Spinal cord (tissue), 10 donors: ENCODE measurements around the gene CDHR5. TPM values are rescaled to one million over a fixed set of nuclear protein-coding genes. Genes with fewer than 3 reads are reported as not detected.

Source experiments
- DNase-seq, 6 donors: peaks; one replicate each; pipeline versions ENCODE4 v3.0.0 to v3.0.0-alpha.2; 2013 to 2015; ENCODE audit warnings: low spot score in 6 of 6, low read depth in 4 of 6
- H3K27ac ChIP-seq: one replicate; pipeline ENCODE4 v1.5.1; 2013; ENCODE audit warnings: low read depth, low read length, control low read depth
- H3K27me3 ChIP-seq: one replicate; pipeline ENCODE4 v1.6.1; 2013; ENCODE audit warnings: low read length; ENCODE audit not compliant: control insufficient read depth, insufficient read depth
- H3K36me3 ChIP-seq: one replicate; pipeline ENCODE4 v1.6.1; 2013; ENCODE audit warnings: low read length; ENCODE audit not compliant: control insufficient read depth, insufficient read depth
- H3K4me1 ChIP-seq: one replicate; pipeline ENCODE4 v1.6.1; 2013; ENCODE audit warnings: low read length; ENCODE audit not compliant: control insufficient read depth, insufficient read depth
- H3K4me3 ChIP-seq: one replicate; pipeline ENCODE4 v1.5.1; 2013; ENCODE audit warnings: low read depth, low read length, control low read depth
- H3K9me3 ChIP-seq: one replicate; pipeline ENCODE4 v1.6.1; 2013; ENCODE audit warnings: low read length; ENCODE audit not compliant: control insufficient read depth, insufficient read depth
- WGBS: methylation state at CpG from one replicate; pipeline ENCODE4 v1.1.5; 2013; ENCODE audit warnings: missing lambda C conversion rate; ENCODE audit not compliant: insufficient coverage; 5-methylcytosine and 5-hydroxymethylcytosine counted together
- polyA plus RNA-seq, 2 donors: library from polyadenylated mRNA; unstranded; fragments of 120-200 nt; gene quantifications; one replicate each; pipeline ENCODE4 v1.2.1, GENCODE V29; 2013; ENCODE audit not compliant: insufficient read length in 2 of 2
- total RNA-seq, 2 donors: library from RNA; depleted of rRNA in 1 of 2; stranded (reverse); fragments of 120-200 nt in 1 of 2; fragments of >200 nt in 1 of 2; gene quantifications; one replicate each; pipeline versions ENCODE4 v1.2.3 to v1.2.4, GENCODE V29; 2013 to 2014
- donor health status: healthy.

CDHR5 gene
- total and polyA plus RNA-seq, 4 donors = 0.71 to 2.5 (median 1.5) TPM; not detected in 1

DNA sequence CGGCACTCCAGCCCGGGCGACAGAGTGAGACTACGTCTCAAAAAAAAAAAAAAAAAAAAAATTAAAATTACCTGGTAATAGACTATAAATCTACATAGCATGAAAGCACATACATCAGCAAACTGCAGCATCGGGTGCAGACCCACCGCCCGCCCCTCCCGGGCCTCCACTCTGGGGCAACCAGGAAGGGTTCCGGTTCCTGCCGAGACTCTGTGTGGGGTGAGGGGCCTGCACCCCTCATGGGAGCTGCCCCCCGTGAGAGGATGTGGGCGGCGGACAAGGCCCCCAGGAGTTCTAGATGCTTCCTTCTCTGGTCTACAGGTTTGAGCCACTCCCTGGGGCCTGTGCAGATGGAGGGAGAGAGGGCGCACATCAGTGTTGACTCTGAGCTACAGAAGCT lies 21.5 kb upstream of the CDHR5 start:
- Histone ChIP-seq H3K27ac (no peak overlapping the region), H3K4me3 (no peak overlapping the region), H3K9me3 (no peaks in the 10 kb centered on the region), H3K4me1 (peaks cover under 1% of the 10 kb centered on the region), H3K27me3 (peaks cover 2% of the 10 kb centered on the region), H3K36me3 (peaks cover 84% of the 10 kb centered on the region)
- 87% methylated on average over 9 of the region's 14 CpGs for WGBS
- no peak for DNase-seq

DNA sequence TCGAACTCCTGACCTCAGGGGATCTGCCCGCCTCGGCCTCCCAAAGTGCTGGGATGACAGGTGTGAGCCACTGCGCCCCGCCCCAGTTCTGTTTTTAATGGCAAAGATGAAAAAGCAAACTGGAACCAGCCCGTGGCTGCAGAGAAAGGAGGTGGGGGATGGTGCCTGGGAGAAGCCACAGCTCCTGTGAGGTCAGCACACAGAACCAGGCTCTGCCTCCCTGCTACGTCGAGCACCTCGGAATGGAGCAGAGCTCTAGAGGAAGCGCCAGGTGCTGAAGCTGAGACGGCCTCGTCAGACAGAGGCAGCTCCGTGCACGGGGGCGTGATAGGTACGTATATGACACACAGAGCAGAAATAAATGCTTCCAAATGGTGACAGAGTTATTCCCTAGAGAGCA lies 20.8 kb upstream of the CDHR5 start:
- Histone ChIP-seq H3K9me3 (no peaks in the 10 kb centered on the region), H3K27ac (no peak overlapping the region), H3K27me3 (peaks cover 9% of the 10 kb centered on the region), H3K4me3 (no peak overlapping the region), H3K36me3 (peaks cover 84% of the 10 kb centered on the region), H3K4me1 (peaks cover 8% of the 10 kb centered on the region)
- no peak for DNase-seq
- WGBS = 86% methylated on average over 15 of the region's 16 CpGs

DNA sequence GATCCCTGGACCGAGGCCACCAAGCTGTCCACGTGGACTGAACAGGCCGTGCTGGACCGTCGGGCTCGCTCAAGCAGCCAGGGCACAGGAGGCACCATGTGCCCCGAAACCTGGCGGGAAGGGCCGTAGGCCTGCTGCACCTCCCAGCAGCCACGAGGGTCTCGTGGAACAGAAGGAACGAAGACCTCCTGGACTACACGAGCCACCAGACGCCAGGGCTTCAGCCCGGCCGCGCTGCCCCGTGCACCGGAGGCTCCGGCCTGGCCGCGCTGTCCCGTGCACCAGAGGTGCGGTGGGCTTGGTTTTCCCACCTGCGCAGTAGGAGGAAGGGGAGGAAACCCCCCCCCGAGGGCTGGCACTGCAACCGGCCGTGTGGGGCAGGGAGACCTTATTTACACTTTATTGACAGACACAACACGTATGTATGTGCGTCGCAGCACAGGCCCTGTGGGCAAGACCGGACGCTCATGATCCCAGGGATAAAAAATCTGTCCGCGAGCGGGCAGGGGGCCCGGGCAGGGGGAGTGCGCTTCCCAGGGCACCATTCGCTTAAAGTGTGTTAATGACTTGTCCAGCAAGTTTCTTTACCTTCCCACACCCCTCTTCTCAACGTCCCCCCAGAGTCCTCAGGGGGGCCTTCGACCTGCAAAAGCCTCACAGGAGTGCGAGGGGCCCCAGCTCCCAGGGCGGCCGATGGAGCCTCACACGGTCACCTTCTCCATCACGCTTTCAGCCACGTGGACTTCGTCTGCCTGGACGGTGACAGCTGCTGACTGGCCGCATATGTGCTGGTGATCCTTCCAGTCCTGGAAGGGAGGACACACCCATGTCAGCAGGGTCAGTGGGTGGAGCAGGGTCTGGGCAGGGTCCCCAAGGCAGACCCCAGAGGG lies 19.3 kb upstream of the CDHR5 start:
- WGBS = 92% methylated on average over 42 of the region's 50 CpGs
- Histone ChIP-seq H3K36me3 (peaks cover 80% of the 10 kb centered on the region), H3K27me3 (peaks cover 17% of the 10 kb centered on the region), H3K4me1 (peaks cover 14% of the 10 kb centered on the region), H3K27ac (no peak overlapping the region), H3K4me3 (no peak overlapping the region), H3K9me3 (no peaks in the 10 kb centered on the region)
- no peak for DNase-seq

DNA sequence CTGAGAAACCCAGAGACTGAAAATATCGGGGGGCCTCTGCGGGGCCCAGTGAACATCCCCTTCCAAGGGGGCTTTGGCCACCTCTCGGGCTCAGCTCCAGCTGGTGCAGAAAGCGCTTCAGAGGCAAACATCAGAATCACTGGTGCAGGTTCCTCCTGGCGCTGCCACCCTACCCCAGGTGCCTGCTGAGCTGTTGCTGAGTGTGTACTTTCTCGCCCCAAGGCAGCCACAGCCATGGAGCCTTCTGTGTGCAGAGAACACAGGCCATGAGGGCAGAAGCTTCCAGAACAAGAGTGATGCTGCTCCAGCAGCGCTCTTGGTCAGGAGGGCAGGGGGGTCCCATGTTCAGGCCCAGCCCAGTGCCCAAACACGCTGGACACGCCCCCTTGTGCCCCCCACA lies 18.6 kb upstream of the CDHR5 start:
- no peak overlapping the region for H3K27ac ChIP-seq
- H3K27me3 ChIP-seq = peaks cover 24% of the 10 kb centered on the region
- WGBS = 95% methylated on average over 9 of the region's 9 CpGs
- H3K36me3 ChIP-seq = peaks cover 76% of the 10 kb centered on the region
- no peak for DNase-seq
- H3K4me3 ChIP-seq = no peak overlapping the region
- H3K9me3 ChIP-seq = no peaks in the 10 kb centered on the region
- H3K4me1 ChIP-seq = peaks cover 21% of the 10 kb centered on the region

DNA sequence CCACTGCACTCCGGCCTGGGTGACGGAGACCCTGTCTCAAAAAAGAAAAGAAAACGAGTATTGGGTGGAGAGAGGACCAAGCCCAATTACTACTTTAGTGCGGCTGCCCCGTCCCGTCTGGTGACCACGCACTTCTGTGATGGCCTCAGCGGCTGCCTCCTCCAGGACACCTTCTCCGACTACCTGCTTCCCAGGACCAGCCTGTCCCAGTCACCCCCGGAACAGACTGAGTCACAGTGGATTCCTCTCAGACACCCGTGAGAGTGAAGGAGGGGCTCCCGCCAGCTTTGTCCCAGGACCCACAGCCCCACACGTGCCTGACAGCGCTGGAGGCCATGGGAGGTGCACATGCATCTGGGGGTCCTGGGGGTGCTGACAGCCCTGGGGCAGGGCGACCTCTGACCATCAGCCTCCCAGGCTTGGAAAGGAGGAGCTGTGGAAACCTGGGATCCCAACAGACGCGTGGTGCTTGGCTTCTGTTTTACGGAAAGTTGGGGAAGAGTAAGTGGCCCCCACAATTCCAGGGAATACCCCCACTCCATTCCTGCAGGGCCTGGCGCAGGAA lies 17.1 kb upstream of the CDHR5 start:
- Histone ChIP-seq H3K27ac (no peak overlapping the region), H3K27me3 (peaks cover 36% of the 10 kb centered on the region), H3K4me1 (peaks cover 31% of the 10 kb centered on the region), H3K9me3 (no peaks in the 10 kb centered on the region), H3K36me3 (peaks cover 69% of the 10 kb centered on the region), H3K4me3 (no peak overlapping the region)
- DNase-seq = no peak
- WGBS = 87% methylated on average over 13 of the region's 19 CpGs

DNA sequence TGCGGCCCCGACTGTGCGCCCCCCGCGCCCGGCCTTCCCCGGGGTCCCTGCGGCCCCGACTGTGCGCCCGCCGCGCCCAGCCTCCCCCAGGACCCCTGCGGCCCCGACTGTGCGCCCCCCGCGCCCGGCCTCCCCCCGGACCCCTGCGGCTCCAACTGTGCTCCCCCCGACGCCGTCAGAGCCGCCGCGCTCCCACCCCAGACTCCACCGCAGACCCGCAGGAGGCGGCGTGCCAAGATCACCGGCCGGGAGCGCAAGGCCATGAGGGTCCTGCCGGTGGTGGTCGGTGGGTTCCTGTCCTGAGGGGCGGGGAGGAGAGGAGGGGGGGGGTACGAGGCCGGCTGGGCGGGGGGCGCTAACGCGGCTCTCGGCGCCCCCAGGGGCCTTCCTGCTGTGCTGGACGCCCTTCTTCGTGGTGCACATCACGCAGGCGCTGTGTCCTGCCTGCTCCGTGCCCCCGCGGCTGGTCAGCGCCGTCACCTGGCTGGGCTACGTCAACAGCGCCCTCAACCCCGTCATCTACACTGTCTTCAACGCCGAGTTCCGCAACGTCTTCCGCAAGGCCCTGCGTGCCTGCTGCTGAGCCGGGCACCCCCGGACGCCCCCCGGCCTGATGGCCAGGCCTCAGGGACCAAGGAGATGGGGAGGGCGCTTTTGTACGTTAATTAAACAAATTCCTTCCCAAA lies 15.4 kb upstream of the CDHR5 start:
- Histone ChIP-seq H3K9me3 (no peaks in the 10 kb centered on the region), H3K27me3 (peaks cover 48% of the 10 kb centered on the region), H3K36me3 (peaks cover 55% of the 10 kb centered on the region), H3K27ac (no peak overlapping the region), H3K4me3 (no peak overlapping the region), H3K4me1 (peaks cover 38% of the 10 kb centered on the region)
- peak in 1 of 6 donors; percentile 2 for DNase-seq
- WGBS = 11% methylated on average over 46 of the region's 69 CpGs

DNA sequence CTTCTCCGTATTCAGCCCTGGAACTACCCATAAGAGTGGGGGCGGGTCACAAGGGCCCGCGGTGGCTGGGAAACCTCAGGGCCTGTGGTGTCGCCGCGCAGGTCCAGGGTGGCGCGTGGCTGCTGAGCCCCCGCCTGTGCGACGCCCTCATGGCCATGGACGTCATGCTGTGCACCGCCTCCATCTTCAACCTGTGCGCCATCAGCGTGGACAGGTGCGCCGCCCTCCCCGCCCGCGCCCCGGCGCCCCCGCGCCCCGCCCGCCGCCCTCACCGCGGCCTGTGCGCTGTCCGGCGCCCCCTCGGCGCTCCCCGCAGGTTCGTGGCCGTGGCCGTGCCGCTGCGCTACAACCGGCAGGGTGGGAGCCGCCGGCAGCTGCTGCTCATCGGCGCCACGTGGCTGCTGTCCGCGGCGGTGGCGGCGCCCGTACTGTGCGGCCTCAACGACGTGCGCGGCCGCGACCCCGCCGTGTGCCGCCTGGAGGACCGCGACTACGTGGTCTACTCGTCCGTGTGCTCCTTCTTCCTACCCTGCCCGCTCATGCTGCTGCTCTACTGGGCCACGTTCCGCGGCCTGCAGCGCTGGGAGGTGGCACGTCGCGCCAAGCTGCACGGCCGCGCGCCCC lies 14.7 kb upstream of the CDHR5 start:
- Histone ChIP-seq H3K27me3 (peaks cover 52% of the 10 kb centered on the region), H3K36me3 (peaks cover 51% of the 10 kb centered on the region), H3K4me3 (no peak overlapping the region), H3K4me1 (peaks cover 38% of the 10 kb centered on the region), H3K27ac (no peak overlapping the region), H3K9me3 (no peaks in the 10 kb centered on the region)
- 3% methylated on average over 77 of the region's 80 CpGs for WGBS
- peak in 2 of 6 donors; percentile 33 to 47 for DNase-seq

DNA sequence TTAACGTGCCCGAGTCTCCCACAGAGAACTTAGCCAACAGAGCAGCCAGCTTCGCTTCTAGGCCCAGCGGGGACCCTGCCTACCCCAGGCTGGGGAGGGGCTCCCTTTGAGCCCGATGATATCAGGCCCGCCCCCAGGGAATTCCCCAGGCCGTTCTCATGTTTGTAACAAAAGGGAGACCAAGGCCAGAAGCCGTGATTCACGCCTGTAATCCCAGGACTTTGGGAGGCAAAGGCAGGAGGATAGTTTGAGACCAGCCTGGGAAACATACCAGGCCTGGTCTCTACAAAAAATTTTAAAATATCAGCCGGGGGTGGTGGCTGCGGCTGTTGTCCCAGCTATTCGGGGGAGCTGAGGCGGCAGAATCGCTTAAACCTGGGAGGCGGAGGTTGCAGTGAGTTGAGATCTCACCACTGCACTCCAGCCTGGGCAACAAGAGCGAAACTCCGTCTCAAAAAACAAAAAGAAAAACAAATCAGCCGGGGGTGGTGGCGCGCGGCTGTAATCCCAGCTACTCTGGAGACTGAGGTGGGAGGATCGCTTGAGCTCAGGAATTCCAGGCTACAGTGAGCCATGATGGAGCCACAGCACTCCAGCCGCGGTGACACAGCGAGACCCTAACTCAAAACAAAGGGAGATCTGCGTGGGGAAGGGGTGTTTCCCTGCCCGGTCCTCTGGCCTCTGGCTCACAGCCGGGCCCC lies 14.0 kb upstream of the CDHR5 start:
- DNase-seq = peak in 1 of 6 donors; percentile 43
- Histone ChIP-seq H3K4me1 (peaks cover 38% of the 10 kb centered on the region), H3K36me3 (peaks cover 44% of the 10 kb centered on the region), H3K4me3 (no peak overlapping the region), H3K27me3 (peaks cover 52% of the 10 kb centered on the region), H3K27ac (no peak overlapping the region), H3K9me3 (no peaks in the 10 kb centered on the region)
- 33% methylated on average over 22 of the region's 28 CpGs for WGBS
